Uterus (tissue), 4 donors: ENCODE measurements around the gene TBC1D5. TPM values are rescaled to one million over a fixed set of nuclear protein-coding genes. Genes with fewer than 3 reads are reported as not detected.
A peak's percentile ranks its signal among the peaks of the same experiment; 100 is the strongest.

Experiments used
- DNase-seq, 2 donors: peaks; one replicate each; pipeline ENCODE4 v3.0.0-alpha.2; 2019 to 2020
- H3K27ac ChIP-seq, 2 donors: fragments of 200-600 bp; sonication (generic); 1 replicate in 1 of 2; 2 replicates in 1 of 2; pipeline ENCODE4 v1.5.1; 2016 to 2018
- H3K27me3 ChIP-seq, 2 donors: fragments of 200-600 bp; sonication (generic); one replicate each; pipeline ENCODE4 v1.5.1; 2018 to 2019; ENCODE audit warnings: control low read depth in 1 of 2
- H3K36me3 ChIP-seq, 2 donors: fragments of 200-600 bp; sonication (generic); one replicate each; pipeline ENCODE4 v1.5.1; 2019; ENCODE audit warnings: control low read depth in 1 of 2
- H3K4me1 ChIP-seq, 2 donors: fragments of 200-600 bp; sonication (generic); one replicate each; pipeline ENCODE4 v1.5.1; 2018 to 2019; ENCODE audit warnings: control low read depth in 1 of 2
- H3K4me3 ChIP-seq, 2 donors: fragments of 200-600 bp; sonication (generic); 1 replicate in 1 of 2; 2 replicates in 1 of 2; pipeline ENCODE4 v1.5.1; 2018 to 2019; ENCODE audit warnings: mild to moderate bottlenecking in 1 of 2
- H3K9me3 ChIP-seq, 2 donors: fragments of 200-600 bp; sonication (generic); one replicate each; pipeline ENCODE4 v1.5.1; 2019; ENCODE audit warnings: control low read depth in 1 of 2
- POLR2A ChIP-seq, 2 donors: fragments of 450-650 bp; IDR thresholded peaks; one replicate each; pipeline ENCODE4 v1.6.1; 2016; ENCODE audit warnings: antibody characterized with exemption in 2 of 2, mild to moderate bottlenecking in 1 of 2, moderate library complexity in 1 of 2
- intact Hi-C: fragments of 100-400 bp; cut with DNase I; formaldehyde crosslinking; loops from one replicate; pipeline ENCODE4 v1.15.1; 2023; ENCODE audit warnings: low total_unique reads
- total RNA-seq, 4 donors: library from RNA; depleted of rRNA in 3 of 4; stranded (reverse); fragments of >200 nt in 3 of 4; gene quantifications; one replicate each; pipeline versions ENCODE4 v1.1.0 to v1.2.4, GENCODE V29; 2014 to 2023
- TF ChIP-seq, protein P1 (sequence below), 4 experiments: fragments of 200-600 bp in 2 of 4; fragments of 450-650 bp in 2 of 4; sonication (generic) in 2 of 4; IDR thresholded peaks; one replicate each; pipeline ENCODE4 v1.5.1; 2016 to 2019; ENCODE audit warnings: antibody characterized with exemption in 4 of 4, mild to moderate bottlenecking in 2 of 4, moderate library complexity in 1 of 4
- donor health status: DM: yes; HTN: yes; CAD: no.

Gene TBC1D5
- total RNA-seq, 4 donors from 2014 or later: 34.6 to 189 (median 75.6) TPM

- Histone ChIP-seq H3K27me3 (no peaks in the 10 kb centered on the region), H3K4me1 (no peaks in the 10 kb centered on the region), H3K9me3 (no peaks in the 10 kb centered on the region), H3K4me3 (no peak overlapping the region), H3K36me3 (no peaks in the 10 kb centered on the region), H3K27ac (no peak overlapping the region)
- DNase-seq: no peak
- no peak for TF ChIP-seq POLR2A (IDR thresholded peaks at IDR 0.05)
- TF ChIP-seq, protein P1, sequence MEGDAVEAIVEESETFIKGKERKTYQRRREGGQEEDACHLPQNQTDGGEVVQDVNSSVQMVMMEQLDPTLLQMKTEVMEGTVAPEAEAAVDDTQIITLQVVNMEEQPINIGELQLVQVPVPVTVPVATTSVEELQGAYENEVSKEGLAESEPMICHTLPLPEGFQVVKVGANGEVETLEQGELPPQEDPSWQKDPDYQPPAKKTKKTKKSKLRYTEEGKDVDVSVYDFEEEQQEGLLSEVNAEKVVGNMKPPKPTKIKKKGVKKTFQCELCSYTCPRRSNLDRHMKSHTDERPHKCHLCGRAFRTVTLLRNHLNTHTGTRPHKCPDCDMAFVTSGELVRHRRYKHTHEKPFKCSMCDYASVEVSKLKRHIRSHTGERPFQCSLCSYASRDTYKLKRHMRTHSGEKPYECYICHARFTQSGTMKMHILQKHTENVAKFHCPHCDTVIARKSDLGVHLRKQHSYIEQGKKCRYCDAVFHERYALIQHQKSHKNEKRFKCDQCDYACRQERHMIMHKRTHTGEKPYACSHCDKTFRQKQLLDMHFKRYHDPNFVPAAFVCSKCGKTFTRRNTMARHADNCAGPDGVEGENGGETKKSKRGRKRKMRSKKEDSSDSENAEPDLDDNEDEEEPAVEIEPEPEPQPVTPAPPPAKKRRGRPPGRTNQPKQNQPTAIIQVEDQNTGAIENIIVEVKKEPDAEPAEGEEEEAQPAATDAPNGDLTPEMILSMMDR (IDR thresholded peaks at IDR 0.05): no peak
- intact Hi-C loops: no loop called here
These were observed 508.0 kb downstream of the TBC1D5 start for GRCh38 chr3:17234382-17234781.

DNA sequence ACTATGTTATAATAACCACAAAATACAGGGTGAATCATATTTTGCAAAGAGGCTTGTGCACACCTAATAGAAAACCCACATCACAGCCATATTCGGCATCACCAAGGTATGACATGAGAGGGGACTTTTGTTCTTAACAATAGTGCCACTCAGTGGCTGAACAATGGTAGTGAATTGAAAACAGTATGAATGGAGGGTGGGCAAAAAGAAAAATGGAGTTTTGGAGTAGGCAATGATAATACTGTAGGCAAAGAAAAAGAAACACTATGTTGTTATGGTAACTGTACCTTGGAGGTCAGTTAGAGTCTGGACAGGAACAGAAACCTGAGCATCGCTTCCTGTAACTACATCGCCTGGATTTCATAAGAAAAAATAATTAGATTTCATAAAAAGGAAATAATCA is 509.0 kb downstream of the TBC1D5 start:
- H3K4me3 ChIP-seq: no peak overlapping the region
- intact Hi-C loops: no loop called here
- H3K36me3 ChIP-seq: no peaks in the 10 kb centered on the region
- DNase-seq: no peak
- H3K9me3 ChIP-seq: no peaks in the 10 kb centered on the region
- H3K4me1 ChIP-seq: no peaks in the 10 kb centered on the region
- H3K27me3 ChIP-seq: no peaks in the 10 kb centered on the region
- TF ChIP-seq, protein P1 (IDR thresholded peaks at IDR 0.05): peak; percentile 32 to 72 (median 52)
- no peak for TF ChIP-seq POLR2A (IDR thresholded peaks at IDR 0.05)
- no peak overlapping the region for H3K27ac ChIP-seq

GRCh38 chr3:17232442-17232841 is 510.0 kb downstream of the TBC1D5 start:
- intact Hi-C loops: no loop called here
- Histone ChIP-seq H3K4me1 (no peaks in the 10 kb centered on the region), H3K9me3 (no peaks in the 10 kb centered on the region)

GRCh38 chr3:17231537-17232261 is 510.7 kb downstream of the TBC1D5 start:
- DNase-seq: no peak
- Histone ChIP-seq H3K9me3 (no peaks in the 10 kb centered on the region), H3K4me1 (no peaks in the 10 kb centered on the region), H3K27ac (no peak overlapping the region), H3K27me3 (no peaks in the 10 kb centered on the region), H3K36me3 (no peaks in the 10 kb centered on the region), H3K4me3 (no peak overlapping the region)
- no peak for TF ChIP-seq POLR2A (IDR thresholded peaks at IDR 0.05)
- TF ChIP-seq, protein P1 (IDR thresholded peaks at IDR 0.05): no peak
- intact Hi-C loops: no loop called here

More at GRCh38 chr3:17232442-17232841, 510.0 kb downstream of the TBC1D5 start:
- Histone ChIP-seq H3K36me3 (no peaks in the 10 kb centered on the region), H3K4me3 (no peak overlapping the region), H3K27ac (no peak overlapping the region), H3K27me3 (no peaks in the 10 kb centered on the region)
- DNase-seq: no peak
- TF ChIP-seq, protein P1 (IDR thresholded peaks at IDR 0.05): no peak
- no peak for TF ChIP-seq POLR2A (IDR thresholded peaks at IDR 0.05)

DNA sequence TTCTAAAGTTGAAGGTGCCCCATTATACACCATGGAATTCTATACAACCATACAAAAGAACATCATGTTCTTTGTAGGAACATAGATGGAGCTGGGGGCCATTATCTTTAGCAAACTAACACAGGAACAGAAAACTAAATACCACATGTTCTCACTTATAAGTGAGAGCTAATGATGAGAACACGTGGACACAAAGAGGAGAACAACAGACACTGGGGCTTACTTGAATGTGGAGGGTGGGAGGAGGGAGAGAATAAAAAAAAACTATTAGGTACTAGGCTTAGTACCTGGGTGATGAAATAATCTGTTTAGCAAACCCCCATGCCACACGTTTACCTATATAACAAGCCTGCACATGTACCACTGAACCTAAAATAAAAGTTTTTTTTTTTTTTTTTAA is 515.0 kb downstream of the TBC1D5 start:
- no peak overlapping the region for H3K4me3 ChIP-seq
- no peaks in the 10 kb centered on the region for H3K4me1 ChIP-seq
- intact Hi-C loops: no loop called here
- no peaks in the 10 kb centered on the region for H3K36me3 ChIP-seq
- TF ChIP-seq POLR2A (IDR thresholded peaks at IDR 0.05): no peak
- TF ChIP-seq, protein P1 (IDR thresholded peaks at IDR 0.05): no peak
- no peaks in the 10 kb centered on the region for H3K27me3 ChIP-seq
- no peaks in the 10 kb centered on the region for H3K9me3 ChIP-seq
- DNase-seq: no peak
- no peak overlapping the region for H3K27ac ChIP-seq
